ENCODE measurements around the gene EPC1. TPM values are rescaled to one million over a fixed set of nuclear protein-coding genes. Genes with fewer than 3 reads are reported as not detected.

The EPC1 gene
- total and polyA plus RNA-seq, 2 experiments from 2014 or later, result 10.6 to 12.5 TPM

DNA sequence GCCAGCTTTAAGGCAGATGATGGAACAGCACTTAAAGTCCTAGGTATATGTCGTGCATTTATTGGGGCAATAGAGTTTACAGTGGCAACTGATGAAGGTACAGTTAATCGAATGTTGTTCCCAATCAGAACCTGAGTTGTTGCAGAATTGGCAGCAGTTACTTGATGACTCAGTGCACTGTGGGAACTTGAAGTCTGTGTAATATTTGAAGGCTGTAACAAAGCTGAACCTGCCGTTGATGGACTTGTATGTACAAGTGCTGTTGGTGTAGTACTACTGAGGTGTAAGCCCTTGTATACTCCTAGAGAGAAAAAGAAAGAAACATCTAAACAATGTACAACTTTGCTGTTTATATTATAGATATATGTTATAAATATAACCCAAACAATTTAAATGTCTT is 75.3 kb downstream of the EPC1 start:
- Histone ChIP-seq H3K4me2 (ENCODE audit: unreplicated experiment) (no peak overlapping the region), H3K9me3 (ENCODE audit: low read depth) (no peaks in the 10 kb centered on the region), H3K27ac (no peak overlapping the region), H3K4me3 (no peak overlapping the region), H3K27me3 (replicated peaks; ENCODE audit: insufficient read depth) (no peaks in the 10 kb centered on the region), H3K36me3 (ENCODE audit: low read depth) (peaks cover 64% of the 10 kb centered on the region), H4K20me1 (ENCODE audit: insufficient read depth) (0 out of 2 replicates have a peak, but pooled peaks cover 3% of the 10 kb centered on the region), H2AFZ (no peak overlapping the region), H3K9me2 (ENCODE audit: insufficient read depth) (no peaks in the 10 kb centered on the region), H3F3A (ENCODE audit: insufficient read depth) (peaks cover 40% of the 10 kb centered on the region; the same call in 1 of the 2 replicates), H3K79me2 (ENCODE audit: insufficient read depth) (peaks cover 65% of the 10 kb centered on the region), H3K4me1 (ENCODE audit: insufficient read depth) (no peaks in the 10 kb centered on the region), H3K9ac (no peak overlapping the region)
- in situ Hi-C loops (cut with MboI), result no loop called here
- DNase-seq, result peak; percentile 64
- no peak for TF ChIP-seq EZH2phosphoT487 (IDR thresholded peaks at IDR 0.05; ENCODE audit: insufficient read depth, low read depth)
- no peak for TF ChIP-seq EZH2 (IDR thresholded peaks at IDR 0.05; ENCODE audit: insufficient read depth, poor library complexity, severe bottlenecking)
- 60 to 73% methylated on average over 3 of the region's 3 CpGs for whole genome bisulfite sequencing, 2 experiments (ENCODE audit: low coverage in 1 of 2, low lambda C conversion rate in 2 of 2, missing lambda C conversion rate in 2 of 2)

GRCh38 chr10:32269343-32270100 is 77.4 kb downstream of the EPC1 start:
- Histone ChIP-seq H3K9me2 (ENCODE audit: insufficient read depth) (no peaks in the 10 kb centered on the region), H3K27me3 (replicated peaks; ENCODE audit: insufficient read depth) (no peaks in the 10 kb centered on the region), H4K20me1 (ENCODE audit: insufficient read depth) (0 out of 2 replicates have a peak, but pooled peaks cover 3% of the 10 kb centered on the region), H3K4me1 (ENCODE audit: insufficient read depth) (no peaks in the 10 kb centered on the region), H3K27ac (no peak overlapping the region), H3K4me2 (ENCODE audit: unreplicated experiment) (no peak overlapping the region), H3K79me2 (ENCODE audit: insufficient read depth) (peaks cover 45% of the 10 kb centered on the region), H3K9ac (no peak overlapping the region), H2AFZ (no peak overlapping the region), H3F3A (ENCODE audit: insufficient read depth) (peaks cover 50% of the 10 kb centered on the region; the same call in 1 of the 2 replicates), H3K4me3 (no peak overlapping the region), H3K36me3 (ENCODE audit: low read depth) (peaks cover 54% of the 10 kb centered on the region), H3K9me3 (ENCODE audit: low read depth) (no peaks in the 10 kb centered on the region)
- TF ChIP-seq EZH2 (IDR thresholded peaks at IDR 0.05; ENCODE audit: insufficient read depth, poor library complexity, severe bottlenecking) (no peak), EZH2phosphoT487 (IDR thresholded peaks at IDR 0.05; ENCODE audit: insufficient read depth, low read depth) (no peak)
- WGBS, 2 experiments (ENCODE audit: low coverage in 1 of 2, low lambda C conversion rate in 2 of 2, missing lambda C conversion rate in 2 of 2), result 95 to 97% methylated on average over 2 of the region's 2 CpGs
- DNase-seq, result no peak
- in situ Hi-C loops (cut with MboI), result no loop called here

DNA sequence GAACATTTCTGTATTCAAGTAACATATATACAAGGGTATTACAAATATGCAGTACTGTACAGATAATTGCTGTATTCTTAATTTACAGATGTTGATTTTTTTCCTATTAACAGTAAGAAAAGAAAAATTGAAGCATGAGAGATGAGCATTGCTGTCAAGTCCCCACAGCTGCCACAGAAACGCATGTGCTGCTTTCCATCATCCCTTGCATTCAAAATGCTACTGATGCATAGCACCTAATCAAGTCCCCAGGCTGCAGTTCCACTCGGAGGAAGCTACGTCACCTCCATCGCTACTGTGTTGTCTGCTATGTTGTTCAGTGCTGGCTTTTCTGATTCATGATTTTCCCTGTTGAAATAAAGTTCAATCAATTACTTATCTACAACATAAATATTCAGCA is 78.2 kb downstream of the EPC1 start:
- H3K36me3 ChIP-seq (ENCODE audit: low read depth), result peaks cover 54% of the 10 kb centered on the region
- H2AFZ ChIP-seq, result no peak overlapping the region
- H3K9me3 ChIP-seq (ENCODE audit: low read depth), result no peaks in the 10 kb centered on the region
- 0 out of 2 replicates have a peak, but pooled peaks cover 3% of the 10 kb centered on the region for H4K20me1 ChIP-seq (ENCODE audit: insufficient read depth)
- 80 to 83% methylated on average over 4 of the region's 4 CpGs for WGBS, 2 experiments (ENCODE audit: low coverage in 1 of 2, low lambda C conversion rate in 2 of 2, missing lambda C conversion rate in 2 of 2)
- peaks cover 45% of the 10 kb centered on the region for H3F3A ChIP-seq (ENCODE audit: insufficient read depth)
- DNase-seq, result no peak
- no peak overlapping the region for H3K4me3 ChIP-seq
- H3K79me2 ChIP-seq (ENCODE audit: insufficient read depth), result peaks cover 38% of the 10 kb centered on the region
- H3K4me2 ChIP-seq (ENCODE audit: unreplicated experiment), result no peak overlapping the region
- no peaks in the 10 kb centered on the region for H3K9me2 ChIP-seq (ENCODE audit: insufficient read depth)
- in situ Hi-C loops (cut with MboI), result no loop called here
- H3K27me3 ChIP-seq (replicated peaks; ENCODE audit: insufficient read depth), result no peaks in the 10 kb centered on the region
- no peak for TF ChIP-seq EZH2 (IDR thresholded peaks at IDR 0.05; ENCODE audit: insufficient read depth, poor library complexity, severe bottlenecking)
- TF ChIP-seq EZH2phosphoT487 (IDR thresholded peaks at IDR 0.05; ENCODE audit: insufficient read depth, low read depth), result no peak
- no peak overlapping the region for H3K27ac ChIP-seq
- no peak overlapping the region for H3K9ac ChIP-seq
- H3K4me1 ChIP-seq (ENCODE audit: insufficient read depth), result no peaks in the 10 kb centered on the region

GRCh38 chr10:32266979-32267378 is 80.0 kb downstream of the EPC1 start:
- no peaks in the 10 kb centered on the region for H3K9me3 ChIP-seq (ENCODE audit: low read depth)
- peaks cover 39% of the 10 kb centered on the region for H3F3A ChIP-seq (ENCODE audit: insufficient read depth)
- no peak for DNase-seq
- in situ Hi-C loops (cut with MboI), result no loop called here
- no peak overlapping the region for H3K4me2 ChIP-seq (ENCODE audit: unreplicated experiment)
- H4K20me1 ChIP-seq (ENCODE audit: insufficient read depth), result 0 out of 2 replicates have a peak, but pooled peaks cover 3% of the 10 kb centered on the region
- peaks cover 20% of the 10 kb centered on the region for H3K79me2 ChIP-seq (ENCODE audit: insufficient read depth)
- no peaks in the 10 kb centered on the region for H3K9me2 ChIP-seq (ENCODE audit: insufficient read depth)
- H3K9ac ChIP-seq, result no peak overlapping the region
- peaks cover 41% of the 10 kb centered on the region for H3K36me3 ChIP-seq (ENCODE audit: low read depth)
- no peak for TF ChIP-seq EZH2 (IDR thresholded peaks at IDR 0.05; ENCODE audit: insufficient read depth, poor library complexity, severe bottlenecking)
- TF ChIP-seq EZH2phosphoT487 (IDR thresholded peaks at IDR 0.05; ENCODE audit: insufficient read depth, low read depth), result no peak
- H3K27ac ChIP-seq, result no peak overlapping the region
- H3K4me3 ChIP-seq, result no peak overlapping the region
- H3K27me3 ChIP-seq (replicated peaks; ENCODE audit: insufficient read depth), result no peaks in the 10 kb centered on the region
- no peaks in the 10 kb centered on the region for H3K4me1 ChIP-seq (ENCODE audit: insufficient read depth)
- no peak overlapping the region for H2AFZ ChIP-seq
- WGBS, 2 experiments (ENCODE audit: low coverage in 1 of 2, low lambda C conversion rate in 2 of 2, missing lambda C conversion rate in 2 of 2), result 67 to 68% methylated on average over 5 of the region's 5 CpGs

All from GM23248 (cell line).